OCI-LY7 (cell line): ENCODE results near the gene BAIAP2.

ENCODE experiments used
- CTCF ChIP-seq: fragments of 200-600 bp; sonication (generic); conservative IDR thresholded peaks from 2 replicates; pipeline ENCODE4 v1.5.1; 2014; ENCODE audit warnings: mild to moderate bottlenecking, antibody characterized with exemption, low read length, moderate library complexity, mixed read lengths
- EZH2phosphoT487 ChIP-seq: fragments of 200-600 bp; sonication (generic); IDR thresholded peaks from 2 replicates; pipeline ENCODE4 v1.6.1; 2018; ENCODE audit warnings: low read depth, borderline replicate concordance, mild to moderate bottlenecking, mixed run types, antibody characterized with exemption, low read length, moderate library complexity, mixed read lengths

GRCh38 chr17:81128338-81128737 is 93.4 kb downstream of the BAIAP2 start:
- no peak for TF ChIP-seq CTCF
- TF ChIP-seq EZH2phosphoT487, result no peak
